MM.1S (cell line): ENCODE data around the gene TTC9C.
"Not testable (repeated sequence)": the region's sequence is repeated elsewhere in the genome, so short reads cannot be mapped to it uniquely, and the experiment has no call there.

Source experiments
- DNase-seq: peaks from one replicate; pipeline ENCODE4 v3.0.0-alpha.2; 2015
- H2AFZ ChIP-seq: fragments of 300-600 bp; sonication (generic); 2 replicates; pipeline ENCODE4 v1.6.0; 2016; ENCODE audit warnings: antibody characterized with exemption, low read length
- H3F3A ChIP-seq: fragments of 300-600 bp; sonication (generic); 2 replicates; pipeline ENCODE4 v1.6.1; 2016; ENCODE audit warnings: mild to moderate bottlenecking, antibody characterized with exemption, low read length, moderate library complexity, mixed read lengths; ENCODE audit not compliant: insufficient read depth
- H3K27ac ChIP-seq: fragments of 300-600 bp; sonication (generic); 2 replicates; pipeline ENCODE4 v1.5.1; 2016; ENCODE audit warnings: mild to moderate bottlenecking, low read length
- H3K27me3 ChIP-seq: fragments of 300-600 bp; sonication (generic); replicated peaks from 2 replicates; pipeline ENCODE4 v1.6.0; 2016; ENCODE audit warnings: low read length; ENCODE audit not compliant: insufficient read depth
- H3K36me3 ChIP-seq: fragments of 300-600 bp; sonication (generic); replicated peaks from 2 replicates; pipeline ENCODE4 v1.6.1; 2016; ENCODE audit warnings: mild to moderate bottlenecking, low read length, mixed read lengths; ENCODE audit not compliant: insufficient read depth
- H3K4me1 ChIP-seq: fragments of 300-600 bp; sonication (generic); 2 replicates; pipeline ENCODE4 v1.6.1; 2016; ENCODE audit warnings: low read length, mixed read lengths
- H3K4me2 ChIP-seq: fragments of 300-600 bp; sonication (generic); 2 replicates; pipeline ENCODE4 v1.6.0; 2016; ENCODE audit warnings: low read depth, low read length
- H3K4me3 ChIP-seq: fragments of 300-600 bp; sonication (generic); 2 replicates; pipeline ENCODE4 v1.5.1; 2016; ENCODE audit warnings: low read length, mixed read lengths
- H3K79me2 ChIP-seq: fragments of 300-600 bp; sonication (generic); 2 replicates; pipeline ENCODE4 v1.6.1; 2016; ENCODE audit warnings: mixed run types, low read length, mixed read lengths
- H3K9ac ChIP-seq: fragments of 300-600 bp; sonication (generic); 2 replicates; pipeline ENCODE4 v1.6.1; 2016; ENCODE audit warnings: low read length, mixed read lengths
- H3K9me2 ChIP-seq: fragments of 300-600 bp; sonication (generic); replicated peaks from 2 replicates; pipeline ENCODE4 v1.6.1; 2016; ENCODE audit warnings: mild to moderate bottlenecking, low read length, mixed read lengths; ENCODE audit not compliant: insufficient read depth
- H3K9me3 ChIP-seq: fragments of 300-600 bp; sonication (generic); replicated peaks from 2 replicates; pipeline ENCODE4 v1.6.1; 2016; ENCODE audit warnings: mild to moderate bottlenecking, low read length, mixed read lengths; ENCODE audit not compliant: insufficient read depth
- H4K20me1 ChIP-seq: fragments of 300-600 bp; sonication (generic); 2 replicates; pipeline ENCODE4 v1.6.1; 2016; ENCODE audit warnings: mild to moderate bottlenecking, low read length, moderate library complexity, mixed read lengths; ENCODE audit not compliant: insufficient read depth
- EZH2 ChIP-seq: fragments of 300-600 bp; sonication (generic); optimal IDR thresholded peaks from 2 replicates; pipeline ENCODE3; 2017; ENCODE audit warnings: low read depth, mild to moderate bottlenecking, antibody characterized with exemption, low read length, mixed read lengths
- EZH2phosphoT487 ChIP-seq: fragments of 300-600 bp; sonication (generic); IDR thresholded peaks from 2 replicates; pipeline ENCODE4 v1.6.1; 2018; ENCODE audit warnings: antibody characterized with exemption, low read length
- TF ChIP-seq, protein P1 (sequence below): fragments of 300-600 bp; sonication (generic); IDR thresholded peaks from 2 replicates; pipeline ENCODE4 v1.5.1; 2016; ENCODE audit warnings: antibody characterized with exemption, low read length, mixed read lengths

TTC9C gene

DNA sequence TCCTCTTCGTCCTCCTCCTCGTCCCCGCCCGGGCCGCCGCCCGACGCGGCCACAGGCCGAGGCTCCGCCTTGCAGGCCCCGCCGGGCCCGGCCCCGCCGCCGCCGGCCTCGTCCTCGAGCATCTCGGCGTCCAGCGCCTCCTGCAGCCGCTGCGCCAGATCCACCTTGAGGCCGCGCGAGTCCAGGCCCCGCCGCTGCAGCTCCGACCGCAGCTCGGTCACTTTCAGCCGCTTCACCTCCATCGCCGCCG, 1.4 kb upstream of the TTC9C start:
- Histone ChIP-seq H3K36me3 (peaks cover 23% of the 10 kb centered on the region), H3F3A (peaks cover 32% of the 10 kb centered on the region), H2AFZ (no peak overlapping the region)

GRCh38 chr11:62727165-62727871, 968 bp upstream of the TTC9C start, which contains the start of gene HNRNPUL2:
HNRNPUL2 (minus strand) TSS chr11:62727457; CDS start chr11:62727156, 301 bp downstream.
- Histone ChIP-seq H3K27ac (peak within 1 kb of the TSS; percentile 92), H3F3A (peaks cover 29% of the 10 kb centered on the region), H2AFZ (peak within 1 kb of the TSS; percentile 87), H3K4me1 (peaks cover 14% of the 10 kb centered on the region), H3K9me3 (no peaks in the 10 kb centered on the region), H3K4me2 (peak within 1 kb of the TSS; percentile 89), H3K79me2 (peaks cover 79% of the 10 kb centered on the region), H4K20me1 (peaks cover 10% of the 10 kb centered on the region; the same call in 1 of the 2 replicates), H3K27me3 (no peaks in the 10 kb centered on the region), H3K9me2 (no peaks in the 10 kb centered on the region), H3K9ac (peak within 1 kb of the TSS; percentile 92), H3K4me3 (peak within 1 kb of the TSS; percentile 93), H3K36me3 (peaks cover 19% of the 10 kb centered on the region)
- TF ChIP-seq, protein P1, sequence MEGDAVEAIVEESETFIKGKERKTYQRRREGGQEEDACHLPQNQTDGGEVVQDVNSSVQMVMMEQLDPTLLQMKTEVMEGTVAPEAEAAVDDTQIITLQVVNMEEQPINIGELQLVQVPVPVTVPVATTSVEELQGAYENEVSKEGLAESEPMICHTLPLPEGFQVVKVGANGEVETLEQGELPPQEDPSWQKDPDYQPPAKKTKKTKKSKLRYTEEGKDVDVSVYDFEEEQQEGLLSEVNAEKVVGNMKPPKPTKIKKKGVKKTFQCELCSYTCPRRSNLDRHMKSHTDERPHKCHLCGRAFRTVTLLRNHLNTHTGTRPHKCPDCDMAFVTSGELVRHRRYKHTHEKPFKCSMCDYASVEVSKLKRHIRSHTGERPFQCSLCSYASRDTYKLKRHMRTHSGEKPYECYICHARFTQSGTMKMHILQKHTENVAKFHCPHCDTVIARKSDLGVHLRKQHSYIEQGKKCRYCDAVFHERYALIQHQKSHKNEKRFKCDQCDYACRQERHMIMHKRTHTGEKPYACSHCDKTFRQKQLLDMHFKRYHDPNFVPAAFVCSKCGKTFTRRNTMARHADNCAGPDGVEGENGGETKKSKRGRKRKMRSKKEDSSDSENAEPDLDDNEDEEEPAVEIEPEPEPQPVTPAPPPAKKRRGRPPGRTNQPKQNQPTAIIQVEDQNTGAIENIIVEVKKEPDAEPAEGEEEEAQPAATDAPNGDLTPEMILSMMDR: peak; percentile 7; the same call in 1 of the 2 replicates
- TF ChIP-seq EZH2phosphoT487 (no peak), EZH2 (no peak)
- DNase-seq: peak; percentile 100

More for the DNA sequence above, 1.4 kb upstream of the TTC9C start:
- H3K9ac ChIP-seq: peak overlapping the region; percentile 92
- no peaks in the 10 kb centered on the region for H3K9me3 ChIP-seq
- H3K4me2 ChIP-seq: peak overlapping the region; percentile 89; the same call in 1 of the 2 replicates
- peaks cover 79% of the 10 kb centered on the region for H3K79me2 ChIP-seq
- H3K9me2 ChIP-seq: no peaks in the 10 kb centered on the region
- peak overlapping the region; percentile 92; the same call in 1 of the 2 replicates for H3K27ac ChIP-seq
- H3K4me1 ChIP-seq: peaks cover 14% of the 10 kb centered on the region
- no peak for DNase-seq
- peak overlapping the region; percentile 93 for H3K4me3 ChIP-seq
- TF ChIP-seq, protein P1: no peak
- TF ChIP-seq EZH2 (no peak), EZH2phosphoT487 (no peak)
- H3K27me3 ChIP-seq: no peaks in the 10 kb centered on the region
- H4K20me1 ChIP-seq: peaks cover 10% of the 10 kb centered on the region; the same call in 1 of the 2 replicates

DNA sequence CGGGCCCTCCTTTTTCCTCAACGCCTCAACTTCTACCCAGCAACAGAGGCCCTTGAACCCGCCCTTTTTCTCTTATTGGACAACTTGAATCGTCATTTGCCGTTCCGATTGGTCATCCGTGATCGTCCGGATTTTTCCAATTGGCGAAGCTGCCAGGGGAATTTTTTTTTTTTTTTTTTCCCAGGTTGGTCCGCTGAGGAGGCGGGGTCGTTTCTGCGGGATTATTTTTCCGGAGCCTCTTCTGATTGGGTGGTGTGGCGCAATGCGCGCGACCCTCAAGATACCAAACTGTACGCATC, 465 bp upstream of the TTC9C start:
- Histone ChIP-seq H3K4me2 (peak overlapping the region; percentile 65), H3K79me2 (peaks cover 79% of the 10 kb centered on the region), H3K9ac (peak overlapping the region; percentile 92), H3K36me3 (peaks cover 14% of the 10 kb centered on the region), H3K9me3 (no peaks in the 10 kb centered on the region), H3K27me3 (no peaks in the 10 kb centered on the region), H3K27ac (peak overlapping the region; percentile 92), H3K4me3 (peak overlapping the region; percentile 93), H3F3A (peaks cover 25% of the 10 kb centered on the region), H3K9me2 (no peaks in the 10 kb centered on the region), H2AFZ (peak overlapping the region; percentile 87), H4K20me1 (peaks cover 10% of the 10 kb centered on the region; the same call in 1 of the 2 replicates), H3K4me1 (peaks cover 14% of the 10 kb centered on the region)
- peak; percentile 98 for DNase-seq
- TF ChIP-seq, protein P1: no peak
- TF ChIP-seq EZH2 (no peak), EZH2phosphoT487 (no peak)

GRCh38 chr11:62730076-62730475, 1.8 kb downstream of the TTC9C start:
- not testable (repeated sequence) for H3K9me2 ChIP-seq, H3K27me3 ChIP-seq, H3K27ac ChIP-seq, DNase-seq, H3K36me3 ChIP-seq, H3K9me3 ChIP-seq, H4K20me1 ChIP-seq, H2AFZ ChIP-seq, H3K4me1 ChIP-seq, H3K9ac ChIP-seq
- peak overlapping the region; percentile 64; the same call in 1 of the 2 replicates for H3K4me2 ChIP-seq
- H3K79me2 ChIP-seq: peaks cover 62% of the 10 kb centered on the region
- 0 out of 2 replicates have a peak overlapping the region, but pooled peaks have one; percentile 26 for H3K4me3 ChIP-seq
- peaks cover 25% of the 10 kb centered on the region for H3F3A ChIP-seq
